ENCODE data around the gene ANKHD1. TPM values are rescaled to one million over a fixed set of nuclear protein-coding genes. Genes with fewer than 3 reads are reported as not detected.

Gene ANKHD1
- total and polyA plus RNA-seq, 2 of the 8 experiments (the other 6 are each of a cell fraction or from before 2014, with no cell fraction given), result 69.9 to 108 TPM

DNA sequence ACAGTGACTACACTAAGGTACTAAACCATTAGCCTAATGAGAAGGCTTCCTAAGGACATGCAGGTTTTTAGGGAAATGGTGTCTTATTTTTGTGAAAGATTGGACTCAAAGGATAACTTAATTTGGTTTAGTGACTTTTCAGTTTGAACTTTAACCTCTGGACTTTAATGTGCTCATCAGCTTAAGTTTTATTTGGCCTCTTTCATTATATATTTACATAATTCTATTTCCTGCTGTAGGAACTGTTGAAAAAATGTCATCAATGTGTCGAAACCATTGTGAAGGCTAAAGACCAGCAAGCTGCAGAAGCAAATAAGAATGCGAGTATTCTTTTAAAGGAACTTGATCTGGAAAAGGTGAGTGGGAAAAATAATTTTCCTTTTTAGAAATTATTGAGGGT, 111.5 kb downstream of the ANKHD1 start:
- H2BK20ac ChIP-seq (ENCODE audit: low read length), result no peak overlapping the region
- FAIRE-seq (no peak), DNase-seq (ENCODE audit: low read depth in 1 of 2, low spot score in 2 of 2) (no peak)
- peaks cover 9 to 54% (median 34%) of the 10 kb centered on the region in 4 experiments for H3K36me3 ChIP-seq (ENCODE audit: control insufficient read depth in 2 of 4, insufficient read depth in 4 of 4, low read length in 3 of 4)
- no peak overlapping the region for H4K91ac ChIP-seq (replicated peaks; ENCODE audit: insufficient read length, low read length)
- no peak overlapping the region for H2AK5ac ChIP-seq (ENCODE audit: low read depth, low read length)
- no peak overlapping the region for H3K27ac ChIP-seq (ENCODE audit: low read depth, low read length)
- no peak overlapping the region for H3K23ac ChIP-seq (ENCODE audit: insufficient read length)
- no peaks in the 10 kb centered on the region for H3K9me3 ChIP-seq (ENCODE audit: insufficient read depth in 2 of 2, low read depth in 1 of 2, low read length in 1 of 2)
- 98% methylated on average over 2 of the region's 2 CpGs; no CpG with 5 or more reads in 1 of the 2 experiments for WGBS, 2 experiments (ENCODE audit: extremely low coverage in 1 of 2, insufficient coverage in 1 of 2, insufficient read length in 1 of 2, insufficient replicate concordance in 2 of 2, low coverage in 1 of 2, low lambda C conversion rate in 2 of 2, missing lambda C conversion rate in 1 of 2)
- H3K18ac ChIP-seq (ENCODE audit: extremely low read depth, low read length), result no peak overlapping the region
- H3K9ac ChIP-seq (replicated peaks in 1 of 4; ENCODE audit: extremely low read depth in 1 of 4, low read depth in 3 of 4, low read length in 3 of 4), result no peak overlapping the region
- no peak overlapping the region for H3K4me2 ChIP-seq (ENCODE audit: insufficient read depth in 1 of 2, low read depth in 2 of 2, low read length in 2 of 2)
- no peak overlapping the region for H2BK15ac ChIP-seq (ENCODE audit: low read length)
- H3K4me3 ChIP-seq (ENCODE audit: extremely low read depth in 1 of 4, insufficient read depth in 2 of 4, low read depth in 3 of 4, low read length in 4 of 4), result no peak overlapping the region
- POLR2A ChIA-PET (ENCODE audit: partially characterized antibody), result no interaction called here
- no peaks in the 10 kb centered on the region for H3K4me1 ChIP-seq (replicated peaks in 1 of 4; ENCODE audit: control insufficient read depth in 3 of 4, insufficient read depth in 4 of 4, low read length in 3 of 4)
- no peaks in the 10 kb centered on the region for H3K79me2 ChIP-seq (ENCODE audit: control insufficient read depth in 1 of 2, insufficient read depth in 2 of 2, low read length in 2 of 2)
- H3K14ac ChIP-seq (ENCODE audit: insufficient read length), result no peak overlapping the region
- CTCF ChIA-PET (ENCODE audit: partially characterized antibody), result no interaction called here
- TF ChIP-seq CHD2 (IDR thresholded peaks at IDR 0.05; ENCODE audit: low read length) (no peak), CBX5 (IDR thresholded peaks at IDR 0.05; ENCODE audit: low read depth, low read length) (no peak), CREB1 (IDR thresholded peaks at IDR 0.05) (no peak), POU5F1 (IDR thresholded peaks at IDR 0.05; ENCODE audit: low read depth, low read length) (no peak), EGR1 (IDR thresholded peaks at IDR 0.05; ENCODE audit: borderline replicate concordance, low read depth, low read length) (no peak), EZH2 (IDR thresholded peaks at IDR 0.05; ENCODE audit: low read depth, low read length, severe bottlenecking) (no peak), RNF2 (IDR thresholded peaks at IDR 0.05; ENCODE audit: borderline replicate concordance, low read depth, low read length, missing control alignments, poor library complexity, severe bottlenecking) (no peak), KDM5A (IDR thresholded peaks at IDR 0.05; ENCODE audit: low read length) (no peak), RFX5 (IDR thresholded peaks at IDR 0.05; ENCODE audit: borderline replicate concordance, low read depth, low read length) (no peak), JUND (IDR thresholded peaks at IDR 0.05; ENCODE audit: low read length) (no peak)
- TF ChIP-seq, protein P1, sequence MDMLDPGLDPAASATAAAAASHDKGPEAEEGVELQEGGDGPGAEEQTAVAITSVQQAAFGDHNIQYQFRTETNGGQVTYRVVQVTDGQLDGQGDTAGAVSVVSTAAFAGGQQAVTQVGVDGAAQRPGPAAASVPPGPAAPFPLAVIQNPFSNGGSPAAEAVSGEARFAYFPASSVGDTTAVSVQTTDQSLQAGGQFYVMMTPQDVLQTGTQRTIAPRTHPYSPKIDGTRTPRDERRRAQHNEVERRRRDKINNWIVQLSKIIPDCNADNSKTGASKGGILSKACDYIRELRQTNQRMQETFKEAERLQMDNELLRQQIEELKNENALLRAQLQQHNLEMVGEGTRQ (IDR thresholded peaks at IDR 0.05; ENCODE audit: low read length), result no peak
- no peaks in the 10 kb centered on the region for H3K27me3 ChIP-seq (replicated peaks in 1 of 4; ENCODE audit: control insufficient read depth in 3 of 4, extremely low read depth in 1 of 4, insufficient read depth in 3 of 4, low read length in 3 of 4)
- no peaks in the 10 kb centered on the region for H3K79me1 ChIP-seq (ENCODE audit: low read depth, low read length)
- no peak overlapping the region for H2BK120ac ChIP-seq (replicated peaks; ENCODE audit: low read depth, low read length)
- H4K20me1 ChIP-seq (replicated peaks in 1 of 2; ENCODE audit: control insufficient read depth in 1 of 2, insufficient read depth in 2 of 2, low read length in 2 of 2), result peaks cover 0 to 2% of the 10 kb centered on the region in 2 experiments
- no peaks in the 10 kb centered on the region for H3K23me2 ChIP-seq (ENCODE audit: low read depth, low read length)
- no peak overlapping the region for H2AFZ ChIP-seq (ENCODE audit: low read length)
- H2BK5ac ChIP-seq (ENCODE audit: low read depth, low read length), result no peak overlapping the region
- H2BK12ac ChIP-seq (ENCODE audit: low read depth, low read length), result no peak overlapping the region
- H3K56ac ChIP-seq (replicated peaks; ENCODE audit: insufficient read length, low read depth, low read length), result no peak overlapping the region
- H4K8ac ChIP-seq (ENCODE audit: extremely low read depth, insufficient read depth, low read length), result no peak overlapping the region
- no peak overlapping the region for H3K4ac ChIP-seq (replicated peaks; ENCODE audit: insufficient read length, low read depth, low read length)
- H4K5ac ChIP-seq (ENCODE audit: insufficient read length, low read depth, low read length), result no peak overlapping the region

All from H1 (cell line).